ENCODE data around the gene MED27.

MED27 gene

GRCh38 chr9:131817073-131817472 lies 262.6 kb downstream of the MED27 start:
- no peak for DNase-seq (ENCODE audit: low read depth)
- TF ChIP-seq CTCF (IDR thresholded peaks at IDR 0.05; ENCODE audit: control insufficient read depth, extremely low read depth, insufficient read depth), result no peak
- H3K4me3 ChIP-seq (ENCODE audit: low read depth, low read length), result no peak overlapping the region

- no peak for TF ChIP-seq CTCF (IDR thresholded peaks at IDR 0.05; ENCODE audit: control insufficient read depth, extremely low read depth, insufficient read depth)
- H3K4me3 ChIP-seq (ENCODE audit: low read depth, low read length), result no peak overlapping the region
- DNase-seq (ENCODE audit: low read depth), result no peak
Measured at GRCh38 chr9:131815970-131816873, 263.4 kb downstream of the MED27 start.

- no peak overlapping the region for H3K4me3 ChIP-seq (ENCODE audit: low read depth, low read length)
- no peak for DNase-seq (ENCODE audit: low read depth)
- TF ChIP-seq CTCF (IDR thresholded peaks at IDR 0.05; ENCODE audit: control insufficient read depth, extremely low read depth, insufficient read depth), result no peak
Measured at GRCh38 chr9:131814707-131815106, 265.0 kb downstream of the MED27 start.

- no peak overlapping the region for H3K4me3 ChIP-seq (ENCODE audit: low read depth, low read length)
- no peak for TF ChIP-seq CTCF (IDR thresholded peaks at IDR 0.05; ENCODE audit: control insufficient read depth, extremely low read depth, insufficient read depth)
- DNase-seq (ENCODE audit: low read depth), result no peak
Measured at GRCh38 chr9:131813116-131813515, 266.6 kb downstream of the MED27 start.

- no peak overlapping the region for H3K4me3 ChIP-seq (ENCODE audit: low read depth, low read length)
- no peak for DNase-seq (ENCODE audit: low read depth)
- no peak for TF ChIP-seq CTCF (IDR thresholded peaks at IDR 0.05; ENCODE audit: control insufficient read depth, extremely low read depth, insufficient read depth)
Measured at GRCh38 chr9:131812116-131812790, 267.4 kb downstream of the MED27 start.

- no peak for DNase-seq (ENCODE audit: low read depth)
- H3K4me3 ChIP-seq (ENCODE audit: low read depth, low read length), result no peak overlapping the region
- TF ChIP-seq CTCF (IDR thresholded peaks at IDR 0.05; ENCODE audit: control insufficient read depth, extremely low read depth, insufficient read depth), result no peak
Measured at GRCh38 chr9:131811405-131811804, 268.3 kb downstream of the MED27 start.
